Activated CD4-positive, alpha-beta T cell treated with anti-CD3 and anti-CD28 coated beads, Interleukin-2, amount 10 ng/mL, durations not matched to agents 7 days and 5 days (primary cell): ENCODE measurements around the gene GARIN5B. TPM values are rescaled to one million over a fixed set of nuclear protein-coding genes. Genes with fewer than 3 reads are reported as not detected.

Experiments used
- CTCF ChIA-PET: fragments of 350-600 bp; sonication (Branson Sonifier 250); formaldehyde crosslinking; loops from one replicate; lab custom pipeline; 2021; ENCODE audit warnings: antibody characterized with exemption; lab: Charles Lee
- POLR2A ChIA-PET: fragments of 350-600 bp; sonication (Branson Sonifier 250); formaldehyde crosslinking; loops from one replicate; lab custom pipeline; 2021; ENCODE audit warnings: antibody characterized with exemption; lab: Charles Lee
- DNase-seq: peaks from one replicate; pipeline ENCODE4 v3.0.0-alpha.2; 2020
- H3K27ac Mint-ChIP-seq: one replicate; pipeline ENCODE4 v1.8.0; 2021; ENCODE audit warnings: mild to moderate bottlenecking, moderate library complexity, mixed read lengths
- H3K27me3 Mint-ChIP-seq: one replicate; pipeline ENCODE4 v1.8.0; 2021; ENCODE audit warnings: mixed read lengths
- H3K36me3 Mint-ChIP-seq: one replicate; pipeline ENCODE4 v1.8.0; 2021; ENCODE audit warnings: low read depth, mixed read lengths
- H3K4me1 Mint-ChIP-seq: one replicate; pipeline ENCODE4 v1.8.0; 2021; ENCODE audit warnings: mixed read lengths
- H3K4me3 Mint-ChIP-seq: one replicate; pipeline ENCODE4 v1.8.0; 2021; ENCODE audit warnings: mild to moderate bottlenecking, moderate library complexity, mixed read lengths
- H3K9me3 Mint-ChIP-seq: one replicate; pipeline ENCODE4 v1.8.0; 2021; ENCODE audit warnings: mixed read lengths
- total RNA-seq, 2 experiments: library from RNA; stranded (reverse); gene quantifications; one replicate each; pipeline ENCODE4 v1.2.3, GENCODE V29; 2021

Gene GARIN5B
- total RNA-seq, 2 experiments from 2014 or later = not detected

- CTCF ChIA-PET = interaction anchor here (1.0 to 2.2 kb wide), 5 partner anchors 11 to 26 kb away, joined by 3 to 12 read pairs (median 3); no protein-coding TSS in a partner anchor
- H3K4me3 Mint-ChIP-seq = no peak overlapping the region
- DNase-seq = no peak
- peaks cover 14% of the 10 kb centered on the region for H3K27me3 Mint-ChIP-seq
- POLR2A ChIA-PET = no interaction called here
- no peak overlapping the region for H3K27ac Mint-ChIP-seq
- H3K9me3 Mint-ChIP-seq = no peaks in the 10 kb centered on the region
- peaks cover 11% of the 10 kb centered on the region for H3K4me1 Mint-ChIP-seq
- H3K36me3 Mint-ChIP-seq = no peaks in the 10 kb centered on the region
Measured at GRCh38 chr19:55320844-55321419, 42.1 kb downstream of the GARIN5B start.

GRCh38 chr19:55319785-55320184 lies 43.3 kb downstream of the GARIN5B start:
- DNase-seq = no peak
- Mint-ChIP-seq H3K4me3 (no peak overlapping the region), H3K9me3 (no peaks in the 10 kb centered on the region), H3K36me3 (no peaks in the 10 kb centered on the region), H3K27ac (no peak overlapping the region), H3K27me3 (peaks cover 14% of the 10 kb centered on the region), H3K4me1 (peaks cover 7% of the 10 kb centered on the region)
- ChIA-PET CTCF (interaction anchor here (0.5 to 2.1 kb wide), 3 partner anchors 15 to 25 kb away, joined by 3 to 9 read pairs (median 3); no protein-coding TSS in a partner anchor), POLR2A (no interaction called here)

GRCh38 chr19:55316646-55317045 lies 46.4 kb downstream of the GARIN5B start:
- no peaks in the 10 kb centered on the region for H3K36me3 Mint-ChIP-seq
- DNase-seq = no peak
- POLR2A ChIA-PET = no interaction called here
- H3K4me1 Mint-ChIP-seq = peaks cover 2% of the 10 kb centered on the region
- CTCF ChIA-PET = interaction anchor here (1.7 to 2.5 kb wide), 2 partner anchors 10 to 22 kb away, joined by 9 read pairs; no protein-coding TSS in a partner anchor
- peaks cover 2% of the 10 kb centered on the region for H3K27me3 Mint-ChIP-seq
- H3K4me3 Mint-ChIP-seq = no peak overlapping the region
- no peak overlapping the region for H3K27ac Mint-ChIP-seq
- H3K9me3 Mint-ChIP-seq = no peaks in the 10 kb centered on the region

- Mint-ChIP-seq H3K4me3 (no peak overlapping the region), H3K27ac (no peak overlapping the region), H3K27me3 (no peaks in the 10 kb centered on the region), H3K4me1 (no peaks in the 10 kb centered on the region), H3K36me3 (no peaks in the 10 kb centered on the region), H3K9me3 (no peaks in the 10 kb centered on the region)
- CTCF ChIA-PET = no interaction called here
- POLR2A ChIA-PET = no interaction called here
- DNase-seq = no peak
Measured at GRCh38 chr19:55315956-55316525, 47.0 kb downstream of the GARIN5B start.

GRCh38 chr19:55314396-55314795 lies 48.7 kb downstream of the GARIN5B start:
- CTCF ChIA-PET = no interaction called here
- POLR2A ChIA-PET = no interaction called here
- H3K36me3 Mint-ChIP-seq = no peaks in the 10 kb centered on the region
- H3K4me1 Mint-ChIP-seq = no peaks in the 10 kb centered on the region
- no peak for DNase-seq
- no peak overlapping the region for H3K27ac Mint-ChIP-seq
- H3K4me3 Mint-ChIP-seq = no peak overlapping the region
- H3K9me3 Mint-ChIP-seq = no peaks in the 10 kb centered on the region
- no peaks in the 10 kb centered on the region for H3K27me3 Mint-ChIP-seq

GRCh38 chr19:55312621-55313512 lies 50.2 kb downstream of the GARIN5B start:
- Mint-ChIP-seq H3K9me3 (no peaks in the 10 kb centered on the region), H3K4me1 (no peaks in the 10 kb centered on the region), H3K27ac (no peak overlapping the region), H3K4me3 (no peak overlapping the region), H3K36me3 (no peaks in the 10 kb centered on the region), H3K27me3 (no peaks in the 10 kb centered on the region)
- CTCF ChIA-PET = interaction anchor here (1.1 kb wide), 1 partner anchor 11 kb away, joined by 3 read pairs; no protein-coding TSS in a partner anchor
- POLR2A ChIA-PET = no interaction called here
- DNase-seq = no peak

GRCh38 chr19:55311797-55312196 lies 51.3 kb downstream of the GARIN5B start:
- DNase-seq = no peak
- Mint-ChIP-seq H3K27ac (no peak overlapping the region), H3K36me3 (peaks cover 3% of the 10 kb centered on the region), H3K4me1 (no peaks in the 10 kb centered on the region), H3K4me3 (no peak overlapping the region), H3K9me3 (no peaks in the 10 kb centered on the region), H3K27me3 (no peaks in the 10 kb centered on the region)
- POLR2A ChIA-PET = no interaction called here
- CTCF ChIA-PET = interaction anchor here (1.2 kb wide), 1 partner anchor 56 kb away, joined by 3 read pairs; no protein-coding TSS in a partner anchor

- CTCF ChIA-PET = interaction anchor here (1.2 kb wide), 1 partner anchor 57 kb away, joined by 3 read pairs; no protein-coding TSS in a partner anchor
- Mint-ChIP-seq H3K4me3 (no peak overlapping the region), H3K36me3 (peaks cover 3% of the 10 kb centered on the region), H3K27ac (no peak overlapping the region), H3K9me3 (no peaks in the 10 kb centered on the region), H3K27me3 (no peaks in the 10 kb centered on the region), H3K4me1 (no peaks in the 10 kb centered on the region)
- DNase-seq = no peak
- POLR2A ChIA-PET = no interaction called here
Measured at GRCh38 chr19:55311397-55311796, 51.7 kb downstream of the GARIN5B start.

- ChIA-PET CTCF (interaction anchor here (1.1 kb wide), 1 partner anchor 11 kb away, joined by 3 read pairs; no protein-coding TSS in a partner anchor), POLR2A (no interaction called here)
- Mint-ChIP-seq H3K4me3 (no peak overlapping the region), H3K27ac (no peak overlapping the region), H3K9me3 (no peaks in the 10 kb centered on the region), H3K27me3 (no peaks in the 10 kb centered on the region), H3K36me3 (peaks cover 3% of the 10 kb centered on the region), H3K4me1 (peaks cover 4% of the 10 kb centered on the region)
- DNase-seq = no peak
Measured at GRCh38 chr19:55310498-55310897, 52.6 kb downstream of the GARIN5B start.

GRCh38 chr19:55309448-55309847 lies 53.6 kb downstream of the GARIN5B start:
- Mint-ChIP-seq H3K27ac (no peak overlapping the region), H3K4me3 (no peak overlapping the region), H3K27me3 (no peaks in the 10 kb centered on the region), H3K36me3 (peaks cover 3% of the 10 kb centered on the region), H3K9me3 (no peaks in the 10 kb centered on the region), H3K4me1 (peaks cover 6% of the 10 kb centered on the region)
- ChIA-PET POLR2A (no interaction called here), CTCF (interaction anchor here (1.1 to 1.2 kb wide), 3 partner anchors 8 to 75 kb away, joined by 3 read pairs; partner anchors contain the start of gene TMEM238)
- DNase-seq = no peak

- no peaks in the 10 kb centered on the region for H3K9me3 Mint-ChIP-seq
- peaks cover 3% of the 10 kb centered on the region for H3K36me3 Mint-ChIP-seq
- peaks cover 6% of the 10 kb centered on the region for H3K4me1 Mint-ChIP-seq
- H3K4me3 Mint-ChIP-seq = no peak overlapping the region
- no peak overlapping the region for H3K27ac Mint-ChIP-seq
- POLR2A ChIA-PET = no interaction called here
- H3K27me3 Mint-ChIP-seq = no peaks in the 10 kb centered on the region
- DNase-seq = no peak
- CTCF ChIA-PET = interaction anchor here (0.6 to 1.5 kb wide), 2 partner anchors 31 to 346 kb away, joined by 3 read pairs; partner anchors contain the start of gene KMT5C
Measured at GRCh38 chr19:55308281-55308680, 54.8 kb downstream of the GARIN5B start.

GRCh38 chr19:55306712-55307111 lies 56.3 kb downstream of the GARIN5B start:
- ChIA-PET POLR2A (interaction anchor here (0.7 kb wide), 1 partner anchor 101 kb away, joined by 3 read pairs; the partner anchor contains the start of gene UBE2S), CTCF (interaction anchor here (0.5 to 2.8 kb wide), 4 partner anchors 11 to 51 kb away, joined by 3 to 9 read pairs (median 3); partner anchors contain the start of gene KMT5C)
- Mint-ChIP-seq H3K27me3 (no peaks in the 10 kb centered on the region), H3K4me3 (no peak overlapping the region), H3K36me3 (peaks cover 3% of the 10 kb centered on the region), H3K4me1 (peaks cover 10% of the 10 kb centered on the region), H3K27ac (no peak overlapping the region), H3K9me3 (no peaks in the 10 kb centered on the region)
- no peak for DNase-seq
